Upper lobe of left lung (tissue), 6 donors: Measurements from ENCODE around the gene NKX2-1. TPM values are rescaled to one million over a fixed set of nuclear protein-coding genes. Genes with fewer than 3 reads are reported as not detected.

Source experiments
- ATAC-seq, 2 donors: fragments of 200-7000 bp; cut with Tn5 transposase; one replicate each; pipeline ENCODE4 v1.9.1; 2022; ENCODE audit warnings: mild to moderate bottlenecking in 2 of 2, moderate library complexity in 2 of 2; ENCODE audit not compliant: low FRiP score in 2 of 2
- DNase-seq, 2 donors: peaks; one replicate each; pipeline ENCODE4 v3.0.0-alpha.2; 2019 to 2020
- H3K27ac ChIP-seq, 4 donors: fragments of 200-600 bp; sonication (generic); one replicate each; pipeline ENCODE4 v1.5.1; 2016 to 2019
- H3K27me3 ChIP-seq, 4 donors: fragments of 200-600 bp; sonication (generic); one replicate each; pipeline ENCODE4 v1.5.1; 2017 to 2019
- H3K36me3 ChIP-seq, 4 donors: fragments of 200-600 bp; sonication (generic); one replicate each; pipeline ENCODE4 v1.5.1; 2016 to 2019
- H3K4me1 ChIP-seq, 4 donors: fragments of 200-600 bp; sonication (generic); one replicate each; pipeline ENCODE4 v1.5.1; 2018 to 2019
- H3K4me3 ChIP-seq, 4 donors: fragments of 200-600 bp; sonication (generic); one replicate each; pipeline ENCODE4 v1.5.1; 2017 to 2019; ENCODE audit warnings: mild to moderate bottlenecking in 2 of 4, moderate library complexity in 1 of 4
- H3K9me3 ChIP-seq, 4 donors: fragments of 200-600 bp; sonication (generic); one replicate each; pipeline ENCODE4 v1.5.1; 2018 to 2019
- EP300 ChIP-seq, 4 donors: sonication (generic); formaldehyde crosslinking; IDR thresholded peaks; one replicate each; pipeline ENCODE4 v1.5.1; 2017; ENCODE audit warnings: antibody characterized with exemption in 4 of 4, control low read depth in 2 of 4
- POLR2A ChIP-seq, 4 donors: fragments of 450-650 bp; IDR thresholded peaks; one replicate each; pipeline ENCODE4 v1.5.1; 2016 to 2017; ENCODE audit warnings: antibody characterized with exemption in 4 of 4, mild to moderate bottlenecking in 2 of 4
- POLR2AphosphoS5 ChIP-seq, 2 donors: sonication (generic); formaldehyde crosslinking; IDR thresholded peaks; one replicate each; pipeline ENCODE4 v1.5.1; 2017; ENCODE audit warnings: antibody characterized with exemption in 2 of 2
- WGBS, 2 donors: methylation state at CpG; one replicate each; pipeline ENCODE4 v1.1.5; 2017 to 2018; 5-methylcytosine and 5-hydroxymethylcytosine counted together
- total RNA-seq, 6 donors: library from RNA; depleted of rRNA in 4 of 6; stranded (reverse); fragments of >200 nt in 4 of 6; gene quantifications; one replicate each; pipeline versions ENCODE4 v1.1.0 to v1.2.1, GENCODE V29; 2016 to 2021
- TF ChIP-seq, protein P1 (sequence below), 6 experiments: fragments of 450-650 bp in 4 of 6; fragments of 200-600 bp in 2 of 6; sonication (generic) in 2 of 6; IDR thresholded peaks; one replicate each; pipeline ENCODE4 v1.5.1; 2016 to 2019; ENCODE audit warnings: antibody characterized with exemption in 6 of 6
- donor health status: DM: no; HTN: no; CAD: no; lungs with moderate emphysema.
- donor health status: DM: no; HTN: yes; CAD: no; lungs with severe emphysema.

The NKX2-1 gene
- total RNA-seq, 6 donors from 2014 or later, result 140 to 467 (median 284) TPM

DNA sequence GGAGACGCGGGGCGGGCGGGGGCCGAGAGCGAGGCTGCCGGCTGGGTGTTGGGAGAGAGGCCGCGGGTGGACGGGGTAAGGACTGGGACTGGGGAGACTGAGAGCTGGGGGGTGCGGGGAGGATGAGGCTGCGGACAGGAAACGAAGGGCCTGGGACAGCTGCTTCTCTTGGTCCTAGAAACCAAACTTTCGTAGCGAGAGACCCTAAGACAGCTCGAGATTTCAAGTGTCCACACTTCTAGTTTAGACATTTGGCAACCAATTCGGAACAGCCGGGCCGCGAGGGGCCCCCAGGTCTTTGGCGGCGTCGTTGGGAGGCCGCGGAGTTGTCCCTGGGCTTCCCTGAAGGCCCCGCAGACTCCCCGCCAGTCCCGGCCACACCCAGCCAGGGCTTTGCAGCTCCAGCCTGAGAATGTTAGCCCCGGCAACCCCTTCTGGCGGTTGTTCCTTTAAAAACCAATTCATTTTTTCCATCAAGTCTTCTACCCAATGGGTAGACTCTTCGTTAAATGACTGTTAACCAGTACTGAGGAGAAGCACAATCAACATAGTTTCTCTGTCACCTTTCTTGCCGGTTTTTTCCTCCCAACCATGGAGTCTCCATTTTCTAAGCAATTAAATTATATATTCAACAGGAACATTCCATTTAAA, 11.5 kb downstream of the NKX2-1 start:
- ATAC-seq (peak in 1 of 2 donors; percentile 18), DNase-seq (peak; percentile 44 to 90)
- peaks cover 0 to 23% (median 9%) of the 10 kb centered on the region in 4 donors for H3K27me3 ChIP-seq
- peak overlapping the region; percentile 74 to 93 (median 88) for H3K27ac ChIP-seq
- peaks cover 0 to 18% (median 9%) of the 10 kb centered on the region in 4 donors for H3K4me1 ChIP-seq
- peak overlapping the region in 3 of 4 donors; percentile 24 to 54 (median 52) for H3K4me3 ChIP-seq
- H3K9me3 ChIP-seq, result no peaks in the 10 kb centered on the region
- WGBS, 2 donors, result 3 to 6% methylated on average over 4 to 25 of the region's 32 CpGs
- TF ChIP-seq POLR2AphosphoS5 (IDR thresholded peaks at IDR 0.05) (no peak), POLR2A (IDR thresholded peaks at IDR 0.05) (peak in 1 of 4 donors; percentile 49)
- no peaks in the 10 kb centered on the region for H3K36me3 ChIP-seq

DNA sequence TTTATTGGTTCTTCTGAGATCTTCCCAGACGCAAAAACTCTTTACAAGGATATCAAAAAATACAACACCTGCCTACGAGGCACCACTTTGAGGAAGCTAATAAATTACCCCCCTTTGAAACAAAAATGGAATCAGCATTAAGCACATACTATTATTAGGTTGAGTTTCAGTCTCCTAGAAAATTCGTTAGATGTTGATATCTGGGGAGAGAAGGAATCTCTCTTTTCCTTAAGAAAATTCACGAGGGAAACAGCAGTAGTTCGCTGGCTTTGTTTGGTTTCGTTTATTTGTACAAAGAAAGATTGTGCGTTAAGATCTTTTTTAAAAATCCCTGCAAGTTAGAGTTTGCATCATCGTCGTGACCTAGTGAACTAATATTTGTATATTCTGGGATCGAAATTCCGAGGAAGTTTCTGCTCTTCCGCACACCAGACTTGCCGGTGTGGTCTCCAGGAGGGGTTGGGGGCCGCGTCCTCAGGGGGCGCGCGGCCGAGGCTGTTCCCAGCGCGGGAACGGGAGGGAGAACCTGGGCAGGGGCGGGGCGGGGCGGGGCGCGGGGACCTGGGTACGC, 12.1 kb downstream of the NKX2-1 start:
- H3K27me3 ChIP-seq, result peaks cover 0 to 20% (median 9%) of the 10 kb centered on the region in 4 donors
- peaks cover 2 to 18% (median 9%) of the 10 kb centered on the region in 4 donors for H3K4me1 ChIP-seq
- H3K27ac ChIP-seq, result peak overlapping the region; percentile 74 to 93 (median 88)
- DNase-seq (no peak), ATAC-seq (no peak)
- H3K36me3 ChIP-seq, result no peaks in the 10 kb centered on the region
- TF ChIP-seq, protein P1, sequence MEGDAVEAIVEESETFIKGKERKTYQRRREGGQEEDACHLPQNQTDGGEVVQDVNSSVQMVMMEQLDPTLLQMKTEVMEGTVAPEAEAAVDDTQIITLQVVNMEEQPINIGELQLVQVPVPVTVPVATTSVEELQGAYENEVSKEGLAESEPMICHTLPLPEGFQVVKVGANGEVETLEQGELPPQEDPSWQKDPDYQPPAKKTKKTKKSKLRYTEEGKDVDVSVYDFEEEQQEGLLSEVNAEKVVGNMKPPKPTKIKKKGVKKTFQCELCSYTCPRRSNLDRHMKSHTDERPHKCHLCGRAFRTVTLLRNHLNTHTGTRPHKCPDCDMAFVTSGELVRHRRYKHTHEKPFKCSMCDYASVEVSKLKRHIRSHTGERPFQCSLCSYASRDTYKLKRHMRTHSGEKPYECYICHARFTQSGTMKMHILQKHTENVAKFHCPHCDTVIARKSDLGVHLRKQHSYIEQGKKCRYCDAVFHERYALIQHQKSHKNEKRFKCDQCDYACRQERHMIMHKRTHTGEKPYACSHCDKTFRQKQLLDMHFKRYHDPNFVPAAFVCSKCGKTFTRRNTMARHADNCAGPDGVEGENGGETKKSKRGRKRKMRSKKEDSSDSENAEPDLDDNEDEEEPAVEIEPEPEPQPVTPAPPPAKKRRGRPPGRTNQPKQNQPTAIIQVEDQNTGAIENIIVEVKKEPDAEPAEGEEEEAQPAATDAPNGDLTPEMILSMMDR (IDR thresholded peaks at IDR 0.05), result no peak
- TF ChIP-seq EP300 (IDR thresholded peaks at IDR 0.05) (no peak), POLR2A (IDR thresholded peaks at IDR 0.05) (no peak), POLR2AphosphoS5 (IDR thresholded peaks at IDR 0.05) (no peak)
- H3K4me3 ChIP-seq, result peak overlapping the region in 3 of 4 donors; percentile 24 to 54 (median 52)
- 4 to 7% methylated on average over 13 to 16 of the region's 28 CpGs for WGBS, 2 donors
- H3K9me3 ChIP-seq, result no peaks in the 10 kb centered on the region

DNA sequence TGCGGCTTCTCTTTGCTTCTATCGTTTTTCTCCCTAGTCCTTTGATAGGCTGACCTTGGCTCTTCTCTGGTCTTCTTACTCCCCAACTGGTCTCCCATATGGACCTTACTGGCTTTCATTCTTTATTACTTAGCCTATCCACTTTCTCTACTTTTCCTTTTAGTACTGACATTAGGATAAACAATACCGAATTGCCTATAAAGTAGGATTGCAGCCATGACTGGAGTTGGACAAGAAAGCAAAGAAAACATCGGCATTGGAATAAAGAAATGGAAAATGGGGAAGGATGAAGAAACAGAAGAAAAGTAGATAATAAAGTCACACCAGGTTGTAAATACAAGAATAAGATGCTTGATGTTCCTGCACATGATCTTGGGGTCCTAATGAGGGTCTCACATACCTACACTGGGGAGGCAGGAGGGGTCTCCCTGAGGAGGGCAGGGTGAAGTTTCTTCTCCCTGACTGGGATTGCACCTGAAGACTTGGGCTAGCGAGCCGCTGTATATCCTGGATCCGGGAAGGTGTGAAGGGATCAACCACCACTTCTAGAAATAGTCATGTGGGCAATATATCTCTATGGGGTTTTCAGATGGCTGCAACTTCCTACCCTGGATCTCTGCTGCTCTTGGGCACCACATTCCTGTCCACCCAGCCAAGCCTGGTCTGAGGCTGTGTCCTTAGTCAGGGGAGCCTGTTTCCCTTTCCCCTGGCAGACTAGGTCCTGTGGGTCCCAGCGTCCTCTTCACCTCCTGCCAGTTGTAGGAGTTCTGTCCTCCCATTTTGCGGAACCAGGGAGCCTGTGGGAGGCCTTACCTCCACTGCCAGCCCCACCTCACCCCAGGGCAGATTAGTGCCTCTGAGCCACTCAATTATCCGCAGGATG, 13.1 kb downstream of the NKX2-1 start:
- Histone ChIP-seq H3K4me1 (peaks cover 4 to 18% (median 9%) of the 10 kb centered on the region in 4 donors), H3K27ac (peak overlapping the region; percentile 74 to 93 (median 88)), H3K4me3 (peak overlapping the region in 3 of 4 donors; percentile 13 to 54 (median 52)), H3K27me3 (peaks cover 0 to 14% (median 9%) of the 10 kb centered on the region in 4 donors), H3K36me3 (no peaks in the 10 kb centered on the region), H3K9me3 (no peaks in the 10 kb centered on the region)
- 7 to 12% methylated on average over 10 of the region's 10 CpGs for WGBS, 2 donors
- DNase-seq, result peak in 1 of 2 donors; percentile 28
- TF ChIP-seq POLR2AphosphoS5 (IDR thresholded peaks at IDR 0.05) (no peak), POLR2A (IDR thresholded peaks at IDR 0.05) (peak in 1 of 4 donors; percentile 25), EP300 (IDR thresholded peaks at IDR 0.05) (no peak)
- TF ChIP-seq, protein P1 (IDR thresholded peaks at IDR 0.05), result no peak
- peak in 1 of 2 donors; percentile 13 for ATAC-seq

DNA sequence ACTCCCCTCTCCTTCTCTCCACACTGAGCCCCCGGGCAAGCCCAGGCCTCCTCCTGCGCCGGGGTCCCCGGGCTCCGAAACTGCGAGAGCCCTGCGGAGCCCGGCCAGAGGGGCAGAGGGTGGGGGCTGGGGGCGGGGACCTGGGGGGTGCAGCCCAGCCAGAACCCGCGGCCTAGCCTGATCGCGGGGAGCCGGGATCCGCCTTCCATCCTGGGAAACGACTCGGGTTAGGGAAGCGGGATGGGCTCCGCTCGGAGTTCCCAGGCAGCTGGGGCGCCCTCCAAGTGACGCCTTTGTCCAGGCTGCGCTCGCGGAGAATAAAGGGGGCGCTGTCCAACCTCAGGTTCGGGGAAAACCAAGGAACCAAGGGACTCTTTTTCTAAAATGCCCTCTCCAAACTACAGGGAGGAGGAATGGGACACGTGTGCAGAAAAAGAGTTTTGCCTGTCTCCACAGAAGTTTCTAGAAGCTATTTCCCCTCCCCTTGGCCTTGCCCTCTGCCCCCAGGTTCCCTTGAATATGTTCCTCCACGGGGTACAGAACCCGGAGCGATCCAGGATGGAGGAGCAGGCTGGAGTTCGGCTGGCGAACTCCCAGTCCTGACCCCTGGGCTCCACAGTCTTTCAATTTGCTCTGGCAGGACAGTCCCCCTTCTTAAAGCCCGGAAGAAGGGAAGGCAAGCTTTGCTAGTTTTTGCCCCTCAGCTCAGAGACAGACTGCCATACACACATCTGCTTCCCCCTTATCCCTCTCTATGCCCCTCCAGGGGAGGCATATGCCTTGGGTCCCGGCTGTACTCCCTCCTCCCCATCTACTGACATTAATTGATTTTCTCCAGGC, 13.9 kb downstream of the NKX2-1 start:
- DNase-seq, result peak; percentile 43 to 79
- peaks cover 4 to 18% (median 9%) of the 10 kb centered on the region in 4 donors for H3K4me1 ChIP-seq
- H3K9me3 ChIP-seq, result no peaks in the 10 kb centered on the region
- H3K4me3 ChIP-seq, result peak overlapping the region; percentile 9 to 54 (median 32)
- H3K36me3 ChIP-seq, result no peaks in the 10 kb centered on the region
- 1 to 3% methylated on average over 18 to 28 of the region's 35 CpGs for WGBS, 2 donors
- TF ChIP-seq POLR2A (IDR thresholded peaks at IDR 0.05), result no peak
- TF ChIP-seq POLR2AphosphoS5 (IDR thresholded peaks at IDR 0.05), result no peak
- TF ChIP-seq, protein P1 (IDR thresholded peaks at IDR 0.05), result no peak
- TF ChIP-seq EP300 (IDR thresholded peaks at IDR 0.05), result no peak
- peaks cover 0 to 13% (median 9%) of the 10 kb centered on the region in 4 donors for H3K27me3 ChIP-seq
- peak overlapping the region; percentile 74 to 93 (median 88) for H3K27ac ChIP-seq
- ATAC-seq, result peak; percentile 31 to 32
